Mesothelial cell of epicardium (in vitro differentiated cells): Measurements from ENCODE around the gene RNF11. TPM values are rescaled to one million over a fixed set of nuclear protein-coding genes. Genes with fewer than 3 reads are reported as not detected.
"Not testable (repeated sequence)": the region's sequence is repeated elsewhere in the genome, so short reads cannot be mapped to it uniquely, and the experiment has no call there.

Experiments used
- DNase-seq, 2 experiments: peaks; one replicate each; pipeline ENCODE4 v3.0.0; 2021; ENCODE audit warnings: low spot score in 2 of 2; ENCODE audit not compliant: unreplicated experiment in 2 of 2
- H3K27ac Mint-ChIP-seq: 2 replicates; pipeline ENCODE4 v1.8.0; 2021; ENCODE audit warnings: mixed read lengths
- H3K27me3 Mint-ChIP-seq: 2 replicates; pipeline ENCODE4 v1.8.0; 2021; ENCODE audit warnings: low read depth, mixed read lengths
- H3K36me3 Mint-ChIP-seq: 2 replicates; pipeline ENCODE4 v1.8.0; 2021; ENCODE audit warnings: mixed read lengths
- H3K4me1 Mint-ChIP-seq: 2 replicates; pipeline ENCODE4 v1.8.0; 2021; ENCODE audit warnings: mixed read lengths
- H3K4me3 Mint-ChIP-seq: 2 replicates; pipeline ENCODE4 v1.8.0; 2021; ENCODE audit warnings: mild to moderate bottlenecking, moderate library complexity, mixed read lengths
- H3K9me3 Mint-ChIP-seq: 2 replicates; pipeline ENCODE4 v1.8.0; 2021; ENCODE audit warnings: mixed read lengths
- CTCF ChIP-seq: fragments of 200-600 bp; sonication (generic); IDR thresholded peaks from one replicate; pipeline ENCODE4 v1.5.0; 2021; ENCODE audit warnings: antibody characterized with exemption; ENCODE audit not compliant: unreplicated experiment
- total RNA-seq: library from RNA; stranded (reverse); gene quantifications from 3 replicates; pipeline ENCODE4 v1.2.1, GENCODE V29; 2021

The RNF11 gene
- total RNA-seq, 1 donor from 2014 or later: 76.7 TPM

- DNase-seq: no peak
- no peaks in the 10 kb centered on the region for H3K36me3 Mint-ChIP-seq
- H3K9me3 Mint-ChIP-seq: peaks cover 4% of the 10 kb centered on the region
- no peak overlapping the region for H3K4me3 Mint-ChIP-seq
- H3K4me1 Mint-ChIP-seq: peaks cover 6% of the 10 kb centered on the region
- H3K27ac Mint-ChIP-seq: no peak overlapping the region
- peaks cover 2% of the 10 kb centered on the region for H3K27me3 Mint-ChIP-seq
- no peak for TF ChIP-seq CTCF
These were observed 13.8 kb upstream of the RNF11 start for GRCh38 chr1:51222136-51222787.

DNA sequence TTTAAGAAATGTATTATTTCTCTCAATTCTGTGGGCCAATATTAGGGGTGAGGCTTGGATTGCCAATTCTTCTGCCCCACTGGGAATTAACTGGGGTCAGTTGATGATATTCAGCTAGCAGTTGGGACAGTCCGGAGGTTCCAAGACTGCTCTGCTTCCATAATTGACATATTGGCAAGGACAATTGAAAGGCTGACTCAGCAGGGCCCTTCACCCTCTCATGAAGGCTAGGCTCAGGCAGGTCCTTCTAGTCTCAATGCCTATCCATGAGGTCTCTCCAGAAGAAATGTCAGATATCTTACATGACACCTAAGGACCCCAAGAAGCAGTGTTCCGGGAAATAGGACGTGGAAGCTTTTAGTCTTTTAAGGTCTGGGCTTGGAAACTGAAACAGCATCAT, 13.3 kb upstream of the RNF11 start:
- Mint-ChIP-seq H3K9me3 (peaks cover 4% of the 10 kb centered on the region), H3K4me3 (no peak overlapping the region), H3K27ac (no peak overlapping the region), H3K36me3 (no peaks in the 10 kb centered on the region), H3K4me1 (peaks cover 6% of the 10 kb centered on the region), H3K27me3 (peaks cover 2% of the 10 kb centered on the region)
- no peak for TF ChIP-seq CTCF
- no peak for DNase-seq

DNA sequence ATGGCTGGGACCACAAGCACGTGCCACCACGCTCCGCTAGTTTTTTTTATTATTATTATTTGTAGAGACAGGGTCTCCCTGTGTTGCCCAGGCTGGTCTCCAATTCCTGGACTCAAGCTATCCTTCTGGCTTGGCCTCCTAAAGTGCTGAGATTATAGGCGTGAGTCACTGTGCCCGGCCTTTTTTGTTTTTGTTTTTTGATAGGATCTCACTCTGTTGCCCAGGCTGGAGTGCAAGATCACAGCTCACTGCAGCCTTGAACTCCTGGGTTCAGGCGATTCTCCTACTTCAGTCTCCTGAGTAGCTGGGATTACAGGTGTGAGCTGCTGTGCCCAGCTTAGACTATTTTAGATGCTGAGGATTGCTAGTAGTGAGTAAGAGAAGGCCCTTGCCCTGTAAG, 11.8 kb upstream of the RNF11 start:
- TF ChIP-seq CTCF: no peak

GRCh38 chr1:51227231-51227960, 8.7 kb upstream of the RNF11 start:
- H3K4me3 Mint-ChIP-seq, DNase-seq, H3K27me3 Mint-ChIP-seq, H3K27ac Mint-ChIP-seq, H3K4me1 Mint-ChIP-seq, H3K9me3 Mint-ChIP-seq, H3K36me3 Mint-ChIP-seq: not testable (repeated sequence)

More for the DNA sequence above, 11.8 kb upstream of the RNF11 start:
- H3K36me3 Mint-ChIP-seq: no peaks in the 10 kb centered on the region
- H3K4me3 Mint-ChIP-seq: no peak overlapping the region
- peaks cover 4% of the 10 kb centered on the region for H3K9me3 Mint-ChIP-seq
- no peak for DNase-seq
- H3K27me3 Mint-ChIP-seq: peaks cover 5% of the 10 kb centered on the region
- H3K4me1 Mint-ChIP-seq: peaks cover 6% of the 10 kb centered on the region
- H3K27ac Mint-ChIP-seq: no peak overlapping the region

- not testable (repeated sequence) for H3K4me1 Mint-ChIP-seq, H3K36me3 Mint-ChIP-seq, H3K27ac Mint-ChIP-seq, DNase-seq, H3K4me3 Mint-ChIP-seq, H3K9me3 Mint-ChIP-seq, H3K27me3 Mint-ChIP-seq
These were observed 7.6 kb upstream of the RNF11 start for GRCh38 chr1:51228471-51228870.

- Mint-ChIP-seq H3K27me3 (peaks cover 5% of the 10 kb centered on the region), H3K27ac (no peak overlapping the region), H3K36me3 (no peaks in the 10 kb centered on the region), H3K4me3 (no peak overlapping the region), H3K4me1 (peaks cover 15% of the 10 kb centered on the region), H3K9me3 (no peaks in the 10 kb centered on the region)
- DNase-seq: no peak
- TF ChIP-seq CTCF: no peak
These were observed 5.5 kb upstream of the RNF11 start for GRCh38 chr1:51230501-51231078.
